CD4-positive, alpha-beta T cell (primary cell): Measurements from ENCODE around the gene ZNF302. TPM values are rescaled to one million over a fixed set of nuclear protein-coding genes. Genes with fewer than 3 reads are reported as not detected.

Source experiments
- ATAC-seq: fragments of 200-7000 bp; cut with Tn5 transposase; one replicate; pipeline ENCODE4 v1.10.0; 2022; ENCODE audit warnings: mild to moderate bottlenecking; ENCODE audit not compliant: poor library complexity
- CTCF ChIA-PET: fragments of 350-600 bp; sonication (Branson Sonifier 250); formaldehyde crosslinking; loops from one replicate; lab custom pipeline; 2021; ENCODE audit warnings: antibody characterized with exemption, inconsistent platforms; lab: Charles Lee
- POLR2A ChIA-PET: fragments of 350-600 bp; sonication (Branson Sonifier 250); formaldehyde crosslinking; loops from one replicate; lab custom pipeline; 2021; ENCODE audit warnings: antibody characterized with exemption, inconsistent platforms; lab: Charles Lee
- DNase-seq, 14 experiments: peaks; one replicate each; pipeline ENCODE4 v3.0.0-alpha.2; 2013 to 2020; ENCODE audit warnings: mixed read lengths in 2 of 14
- H3K27ac ChIP-seq, 2 donors: one replicate each; pipeline versions ENCODE4 v1.5.1 to v1.7.0; 2013; ENCODE audit warnings: low read length in 2 of 2, low read depth in 1 of 2, mild to moderate bottlenecking in 1 of 2
- H3K27me3 ChIP-seq, 2 experiments: 1 replicate in 1 of 2; 2 replicates in 1 of 2; pipeline versions ENCODE4 v1.6.1 to v1.7.0; 2013; ENCODE audit warnings: low read length in 2 of 2, control low read depth in 1 of 2, mild to moderate bottlenecking in 1 of 2, moderate library complexity in 1 of 2; ENCODE audit not compliant: insufficient read depth in 2 of 2, control insufficient read depth in 1 of 2
- H3K36me3 ChIP-seq: one replicate; pipeline ENCODE4 v1.6.1; 2013; ENCODE audit warnings: low read length, control low read depth; ENCODE audit not compliant: insufficient read depth
- H3K4me1 ChIP-seq: one replicate; pipeline ENCODE4 v1.6.1; 2013; ENCODE audit warnings: low read length, control low read depth; ENCODE audit not compliant: insufficient read depth
- H3K4me3 ChIP-seq: one replicate; pipeline ENCODE4 v1.5.1; 2013; ENCODE audit warnings: mild to moderate bottlenecking, low read length, moderate library complexity
- H3K9me3 ChIP-seq, 2 experiments: 1 replicate in 1 of 2; 2 replicates in 1 of 2; pipeline versions ENCODE4 v1.6.1 to v1.7.0; 2013; ENCODE audit warnings: low read length in 2 of 2, mild to moderate bottlenecking in 2 of 2, control low read depth in 1 of 2, moderate library complexity in 1 of 2; ENCODE audit not compliant: control insufficient read depth in 1 of 2, insufficient read depth in 1 of 2
- H3K27ac Mint-ChIP-seq: one replicate; pipeline ENCODE4 v1.8.0; 2020; ENCODE audit warnings: mixed read lengths
- H3K27me3 Mint-ChIP-seq: one replicate; pipeline ENCODE4 v1.8.0; 2021; ENCODE audit warnings: mixed read lengths
- H3K36me3 Mint-ChIP-seq: one replicate; pipeline ENCODE4 v1.8.0; 2021; ENCODE audit warnings: low read depth, mixed read lengths
- H3K4me1 Mint-ChIP-seq: one replicate; pipeline ENCODE4 v1.8.0; 2021; ENCODE audit warnings: low read depth, mixed read lengths
- H3K4me3 Mint-ChIP-seq: one replicate; pipeline ENCODE4 v1.8.0; 2020; ENCODE audit warnings: mild to moderate bottlenecking, mixed read lengths
- H3K9me3 Mint-ChIP-seq: one replicate; pipeline ENCODE4 v1.8.0; 2020; ENCODE audit warnings: mixed read lengths
- CTCF ChIP-seq: fragments of 200-600 bp; IDR thresholded peaks from one replicate; pipeline ENCODE4 v1.8.0; 2022; ENCODE audit warnings: antibody characterized with exemption, mild to moderate bottlenecking
- intact Hi-C, 2 experiments: fragments of 100-400 bp; cut with DNase I in 1 of 2; cut with micrococcal nuclease in 1 of 2; formaldehyde crosslinking; loops; one replicate each; pipeline versions ENCODE4 v1.15.1 to v1.9.0; 2023 to 2025; cut with DNase I, micrococcal nuclease
- total RNA-seq, 174 experiments: library from RNA in 2 of 174; stranded (reverse) in 2 of 174; gene quantifications; one replicate each; pipeline ENCODE4 v1.2.3 and lab custom pipeline; 2021 to 2026

ZNF302 gene
- total RNA-seq, 2 experiments from 2014 or later: 12.2 to 12.9 TPM

GRCh38 chr19:34731019-34731829 lies 53.7 kb downstream of the ZNF302 start:
- ATAC-seq: no peak
- Mint-ChIP-seq H3K4me1 (peaks cover 27% of the 10 kb centered on the region), H3K9me3 (no peaks in the 10 kb centered on the region), H3K36me3 (peaks cover 28% of the 10 kb centered on the region), H3K27ac (no peak overlapping the region), H3K4me3 (peak overlapping the region; percentile 74), H3K27me3 (peaks cover 18% of the 10 kb centered on the region)
- H3K4me1 ChIP-seq: peaks cover 28% of the 10 kb centered on the region
- no peak overlapping the region for H3K4me3 ChIP-seq
- POLR2A ChIA-PET: interaction anchor here (0.8 kb wide), 1 partner anchor 53 kb away, joined by 3 read pairs; no protein-coding TSS in a partner anchor
- intact Hi-C loops: loop anchor here in 1 of 2 experiments (5.0 kb wide), 1 partner anchor 281 kb away; no protein-coding TSS in a partner anchor
- H3K27ac ChIP-seq: no peak overlapping the region
- peaks cover 5% of the 10 kb centered on the region for H3K36me3 ChIP-seq
- H3K9me3 ChIP-seq: no peaks in the 10 kb centered on the region
- CTCF ChIA-PET: no interaction called here
- peak in 1 of 14 experiments; percentile 19 for DNase-seq
- TF ChIP-seq CTCF: no peak
- H3K27me3 ChIP-seq: peaks cover 0 to 3% of the 10 kb centered on the region in 2 experiments

GRCh38 chr19:34731964-34732363 lies 54.5 kb downstream of the ZNF302 start:
- Mint-ChIP-seq H3K27ac (no peak overlapping the region), H3K4me3 (peak overlapping the region; percentile 74)

More at GRCh38 chr19:34731964-34732363, 54.5 kb downstream of the ZNF302 start:
- CTCF ChIA-PET: no interaction called here
- Histone ChIP-seq H3K4me1 (peaks cover 28% of the 10 kb centered on the region), H3K27me3 (peaks cover 0 to 3% of the 10 kb centered on the region in 2 experiments), H3K36me3 (peaks cover 5% of the 10 kb centered on the region), H3K4me3 (no peak overlapping the region), H3K27ac (no peak overlapping the region), H3K9me3 (no peaks in the 10 kb centered on the region)
- POLR2A ChIA-PET: no interaction called here
- Mint-ChIP-seq H3K9me3 (no peaks in the 10 kb centered on the region), H3K36me3 (peaks cover 36% of the 10 kb centered on the region), H3K27me3 (peaks cover 11% of the 10 kb centered on the region), H3K4me1 (peaks cover 32% of the 10 kb centered on the region)
- no peak for TF ChIP-seq CTCF
- intact Hi-C loops: loop anchor here in 1 of 2 experiments (5.0 kb wide), 1 partner anchor 280 kb away; no protein-coding TSS in a partner anchor
- no peak for DNase-seq
- ATAC-seq: no peak
